ENCODE measurements around the gene MAEA.
A peak's percentile ranks its signal among the peaks of the same experiment; 100 is the strongest.

Gene MAEA

DNA sequence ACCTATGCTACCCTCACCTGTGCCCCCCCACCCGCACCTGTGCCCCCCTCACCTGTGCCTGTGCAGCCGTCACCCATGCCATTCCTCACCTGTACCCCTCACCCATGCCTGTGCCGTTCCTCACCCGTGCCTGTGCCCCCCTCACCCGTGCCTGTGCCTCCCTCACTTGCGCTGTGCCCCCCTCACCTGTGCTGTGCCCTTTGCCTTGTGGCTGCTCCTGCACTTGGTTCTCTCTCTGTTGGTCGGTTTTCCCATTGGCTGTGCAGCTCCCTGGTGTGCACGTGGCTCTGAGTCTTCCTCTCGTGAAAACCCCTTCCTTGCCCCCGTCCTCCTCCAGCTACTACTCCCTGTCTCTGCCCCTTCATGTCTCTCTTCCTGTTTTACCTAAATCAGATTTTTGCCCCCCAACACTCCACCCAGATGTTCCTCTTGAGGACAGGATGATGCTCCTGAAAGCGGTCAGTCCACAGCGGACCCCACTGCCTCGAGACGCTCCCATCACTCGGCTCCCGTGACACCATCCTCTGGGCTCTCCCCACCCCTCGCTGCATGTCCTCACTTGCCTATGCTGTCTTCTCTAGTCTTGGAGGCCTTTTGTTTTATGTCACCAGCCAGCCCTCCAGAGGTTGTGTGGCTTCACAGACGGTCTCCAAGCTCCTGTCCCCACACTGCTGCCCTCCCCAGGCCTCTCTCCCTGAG lies 6.8 kb downstream of the MAEA start:
- H3K4me3 ChIP-seq (replicated peaks; ENCODE audit: low read depth, low read length) = no peak overlapping the region
- TF ChIP-seq CTCF (IDR thresholded peaks at IDR 0.05; ENCODE audit: low read length, missing control alignments) = no peak
- no peak for DNase-seq (ENCODE audit: low read depth)

GRCh38 chr4:1297023-1297395 lies 7.3 kb downstream of the MAEA start:
- TF ChIP-seq CTCF (IDR thresholded peaks at IDR 0.05; ENCODE audit: low read length, missing control alignments) = no peak
- no peak overlapping the region for H3K4me3 ChIP-seq (replicated peaks; ENCODE audit: low read depth, low read length)
- DNase-seq (ENCODE audit: low read depth) = no peak

DNA sequence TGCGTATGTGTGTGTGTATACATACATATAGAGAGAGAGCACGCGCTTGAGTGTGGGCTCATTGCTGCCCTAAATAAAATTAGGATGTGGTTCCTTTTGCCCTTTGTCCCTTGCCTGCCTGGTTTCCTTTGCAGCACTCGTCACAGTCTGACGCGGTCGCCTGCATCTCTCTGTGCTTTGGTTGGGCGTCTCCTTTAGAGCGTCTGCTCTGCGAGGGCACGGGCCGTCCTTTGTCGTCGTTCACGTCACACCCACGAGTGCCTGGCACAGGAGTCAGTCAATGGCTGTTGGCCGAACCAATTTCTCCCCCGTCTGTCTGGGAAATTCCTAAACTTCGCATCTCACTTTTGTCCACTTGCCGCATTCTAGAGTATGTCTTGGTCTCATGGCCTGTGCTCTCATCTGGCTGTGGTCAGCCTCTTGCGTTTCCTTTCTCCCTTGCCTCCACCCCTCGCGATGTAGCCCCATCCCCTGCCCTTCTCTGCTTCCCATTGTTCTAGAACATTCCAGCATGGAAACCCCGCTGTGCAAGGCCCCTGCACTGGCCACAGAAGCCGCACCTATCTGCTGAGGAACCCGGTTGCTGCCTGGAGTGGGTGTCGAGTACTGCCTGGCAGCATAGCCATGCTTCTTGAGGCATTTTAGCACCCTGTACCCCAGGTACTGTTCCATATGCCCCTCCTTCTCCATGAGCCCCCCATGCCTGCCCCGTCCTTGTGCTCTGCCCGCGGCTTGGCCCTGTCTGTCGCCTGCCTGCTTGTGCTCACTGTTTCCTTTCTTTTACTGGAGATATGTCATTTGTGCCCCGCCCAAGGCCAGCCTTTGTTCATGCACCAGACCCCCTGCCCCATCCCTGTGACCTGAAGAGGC lies 8.0 kb downstream of the MAEA start:
- no peak for TF ChIP-seq CTCF (IDR thresholded peaks at IDR 0.05; ENCODE audit: low read length, missing control alignments)
- DNase-seq (ENCODE audit: low read depth) = no peak
- H3K4me3 ChIP-seq (replicated peaks; ENCODE audit: low read depth, low read length) = no peak overlapping the region

GRCh38 chr4:1298461-1298860 lies 8.8 kb downstream of the MAEA start:
- no peak overlapping the region for H3K4me3 ChIP-seq (replicated peaks; ENCODE audit: low read depth, low read length)
- no peak for DNase-seq (ENCODE audit: low read depth)
- no peak for TF ChIP-seq CTCF (IDR thresholded peaks at IDR 0.05; ENCODE audit: low read length, missing control alignments)

DNA sequence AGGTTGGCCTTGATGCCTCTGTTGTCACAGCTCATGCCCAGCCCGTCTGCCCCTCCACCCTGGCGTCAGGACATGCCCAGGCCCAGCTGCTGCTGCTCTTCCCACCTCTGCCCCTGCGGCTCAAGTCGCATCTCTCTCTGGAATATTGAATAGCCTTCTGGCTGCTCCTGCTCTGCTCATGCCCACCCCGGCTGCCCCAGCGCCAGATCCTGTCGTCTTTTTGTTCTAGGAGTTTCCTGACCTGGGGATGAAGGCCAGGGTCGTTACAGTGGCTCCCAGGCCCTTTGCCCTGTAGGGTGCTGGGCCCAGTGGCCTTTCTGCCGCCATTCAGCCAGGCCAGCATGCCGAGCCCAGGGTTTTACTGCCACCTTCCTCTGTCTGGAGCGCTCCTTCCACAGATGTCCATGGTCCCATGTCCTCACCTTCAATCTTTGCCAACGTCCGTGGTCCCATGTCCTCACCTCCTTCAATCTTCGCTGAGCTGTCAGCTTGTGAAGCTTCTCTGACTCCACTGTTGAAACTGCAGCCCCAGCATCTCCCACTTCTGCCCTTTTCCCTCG lies 9.7 kb downstream of the MAEA start:
- no peak overlapping the region for H3K4me3 ChIP-seq (replicated peaks; ENCODE audit: low read depth, low read length)
- no peak for DNase-seq (ENCODE audit: low read depth)
- no peak for TF ChIP-seq CTCF (IDR thresholded peaks at IDR 0.05; ENCODE audit: low read length, missing control alignments)

DNA sequence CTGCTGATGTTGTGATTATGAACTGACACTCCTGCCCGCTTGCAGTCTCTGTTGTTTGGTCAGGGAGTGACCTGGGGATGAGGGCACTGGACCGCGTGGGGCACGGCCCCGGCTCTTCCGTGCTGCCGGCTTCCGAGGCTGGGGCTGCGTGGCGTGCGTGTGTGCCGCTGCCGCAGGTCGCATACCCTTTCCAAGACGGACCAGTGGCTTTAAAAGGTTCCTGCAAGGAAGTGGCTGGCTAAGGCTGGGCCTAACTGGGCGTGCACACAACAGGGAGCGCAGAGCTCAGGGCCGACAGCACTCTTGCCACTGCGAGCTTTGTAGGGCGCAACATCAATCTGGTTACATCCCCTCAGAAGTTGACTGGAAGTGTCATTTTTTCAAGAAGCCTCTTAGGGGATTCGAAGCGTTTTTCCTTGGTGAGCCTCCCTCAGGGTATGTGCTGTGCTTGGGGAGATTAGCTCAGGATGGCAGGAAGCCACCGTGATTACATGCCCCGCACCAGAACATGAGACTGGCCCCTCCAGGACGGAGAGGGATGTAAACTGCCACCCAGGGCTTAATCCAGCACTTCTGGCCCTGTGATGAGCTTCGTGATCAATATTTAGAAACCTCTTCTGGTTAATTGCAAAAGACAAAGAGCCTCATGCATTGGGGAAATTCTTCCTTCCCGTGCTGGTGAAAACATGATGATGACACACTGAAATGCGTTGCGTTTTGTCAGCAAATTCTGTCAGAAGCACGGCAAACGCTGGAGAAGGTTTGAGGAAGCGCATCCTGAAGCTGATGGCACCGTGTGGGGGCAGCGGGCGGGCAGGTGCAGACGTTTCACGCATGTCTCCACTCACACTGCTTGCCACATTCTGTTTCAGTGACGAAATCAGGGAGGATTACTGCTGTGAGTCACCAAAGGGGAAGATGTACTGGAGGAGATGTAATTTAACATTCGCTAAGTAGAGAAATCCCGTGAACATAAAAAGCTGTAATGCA lies 11.1 kb downstream of the MAEA start:
- no peak for TF ChIP-seq CTCF (IDR thresholded peaks at IDR 0.05; ENCODE audit: low read length, missing control alignments)
- peak; percentile 72 for DNase-seq (ENCODE audit: low read depth)
- no peak overlapping the region for H3K4me3 ChIP-seq (replicated peaks; ENCODE audit: low read depth, low read length)
